Measurements from ENCODE around the gene TTC36. TPM values are rescaled to one million over a fixed set of nuclear protein-coding genes. Genes with fewer than 3 reads are reported as not detected.

TTC36 gene
- total and polyA plus RNA-seq, 2 donors (not counting 1 experiment from before 2014, with no cell fraction given) = 0.99 TPM; not detected in 1

Other genes starting within 250 kb of the TTC36 start
- gene CD3E, start 222.7 kb upstream of the TTC36 start, total RNA-seq = not detected in 2 replicates
- not detected in 2 replicates for gene CD3E, start 222.7 kb upstream of the TTC36 start, polyA plus RNA-seq
- gene CD3D, start 184.8 kb upstream of the TTC36 start, total RNA-seq = not detected in 2 replicates
- not detected in 2 replicates for gene CD3D, start 184.8 kb upstream of the TTC36 start, polyA plus RNA-seq
- gene CD3G, start 183.1 kb upstream of the TTC36 start, total RNA-seq = not detected in 2 replicates
- gene CD3G, start 183.1 kb upstream of the TTC36 start, polyA plus RNA-seq = not detected in 2 replicates
- gene UBE4A, start 167.9 kb upstream of the TTC36 start, total RNA-seq = 29.0 and 37.0 TPM in 2 replicates
- gene UBE4A, start 167.9 kb upstream of the TTC36 start, polyA plus RNA-seq = 21.8 and 24.9 TPM in 2 replicates
- 67.3 and 75.6 TPM in 2 replicates for gene ATP5MG, start 125.9 kb upstream of the TTC36 start, total RNA-seq
- gene ATP5MG, start 125.9 kb upstream of the TTC36 start, polyA plus RNA-seq = 217 and 293 TPM in 2 replicates
- gene KMT2A, start 91.0 kb upstream of the TTC36 start, total RNA-seq = 19.0 and 33.4 TPM in 2 replicates
- 15.3 and 17.1 TPM in 2 replicates for gene KMT2A, start 91.0 kb upstream of the TTC36 start, polyA plus RNA-seq
- 16.4 and 21.3 TPM in 2 replicates for gene TMEM25, start 3.7 kb downstream of the TTC36 start, total RNA-seq
- gene TMEM25, start 3.7 kb downstream of the TTC36 start, polyA plus RNA-seq = 12.6 and 15.6 TPM in 2 replicates
- 28.8 and 32.5 TPM in 2 replicates for gene IFT46, start 38.5 kb downstream of the TTC36 start, total RNA-seq
- 30.8 and 46.2 TPM in 2 replicates for gene IFT46, start 38.5 kb downstream of the TTC36 start, polyA plus RNA-seq
- 87.8 and 116 TPM in 2 replicates for gene ARCN1, start 44.9 kb downstream of the TTC36 start, total RNA-seq
- 359 and 387 TPM in 2 replicates for gene ARCN1, start 44.9 kb downstream of the TTC36 start, polyA plus RNA-seq
- 45.5 and 51.4 TPM in 2 replicates for gene PHLDB1, start 80.1 kb downstream of the TTC36 start, total RNA-seq
- 59.0 and 61.4 TPM in 2 replicates for gene PHLDB1, start 80.1 kb downstream of the TTC36 start, polyA plus RNA-seq
- gene TREH, start 152.2 kb downstream of the TTC36 start, total RNA-seq = not detected in 2 replicates
- not detected in 2 replicates for gene TREH, start 152.2 kb downstream of the TTC36 start, polyA plus RNA-seq

All from fibroblast of lung (primary cell).